ENCODE results near the gene ARHGAP27.

ARHGAP27 gene

GRCh38 chr17:45406107-45406506 is 26.6 kb downstream of the ARHGAP27 start:
- DNase-seq (ENCODE audit: low read depth in 2 of 2): no peak

- DNase-seq (ENCODE audit: low read depth in 2 of 2): no peak
Measured at GRCh38 chr17:45405250-45406086, 27.2 kb downstream of the ARHGAP27 start.

- no peak for DNase-seq (ENCODE audit: low read depth in 2 of 2)
Measured at GRCh38 chr17:45404870-45405249, 27.8 kb downstream of the ARHGAP27 start.

GRCh38 chr17:45403906-45404490 is 28.7 kb downstream of the ARHGAP27 start:
- DNase-seq (ENCODE audit: low read depth in 2 of 2): no peak

- DNase-seq (ENCODE audit: low read depth in 2 of 2): no peak
Measured at GRCh38 chr17:45402916-45403315, 29.8 kb downstream of the ARHGAP27 start.

- DNase-seq (ENCODE audit: low read depth in 2 of 2): no peak
Measured at GRCh38 chr17:45398800-45399199, 33.9 kb downstream of the ARHGAP27 start.

GRCh38 chr17:45397796-45398195 is 34.9 kb downstream of the ARHGAP27 start:
- DNase-seq (ENCODE audit: low read depth in 2 of 2): no peak

- no peak for DNase-seq (ENCODE audit: low read depth in 2 of 2)
Measured at GRCh38 chr17:45396496-45397205, 36.0 kb downstream of the ARHGAP27 start.

GRCh38 chr17:45395569-45396415 is 36.9 kb downstream of the ARHGAP27 start:
- no peak for DNase-seq (ENCODE audit: low read depth in 2 of 2)

GRCh38 chr17:45394913-45395568 is 37.6 kb downstream of the ARHGAP27 start:
- DNase-seq (ENCODE audit: low read depth in 2 of 2): no peak

GRCh38 chr17:45394564-45394912 is 38.1 kb downstream of the ARHGAP27 start:
- DNase-seq (ENCODE audit: low read depth in 2 of 2): no peak

- DNase-seq (ENCODE audit: low read depth in 2 of 2): no peak
Measured at GRCh38 chr17:45394091-45394490, 38.6 kb downstream of the ARHGAP27 start.

GRCh38 chr17:45393411-45393810 is 39.3 kb downstream of the ARHGAP27 start:
- no peak for DNase-seq (ENCODE audit: low read depth in 2 of 2)

GRCh38 chr17:45391918-45392317 is 40.8 kb downstream of the ARHGAP27 start:
- no peak for DNase-seq (ENCODE audit: low read depth in 2 of 2)

- DNase-seq (ENCODE audit: low read depth in 2 of 2): no peak
Measured at GRCh38 chr17:45391291-45391690, 41.4 kb downstream of the ARHGAP27 start.

- no peak for DNase-seq (ENCODE audit: low read depth in 2 of 2)
Measured at GRCh38 chr17:45389354-45389753, 43.3 kb downstream of the ARHGAP27 start.

- no peak for DNase-seq (ENCODE audit: low read depth in 2 of 2)
Measured at GRCh38 chr17:45388604-45389325, 43.9 kb downstream of the ARHGAP27 start.

GRCh38 chr17:45387739-45388138 is 44.9 kb downstream of the ARHGAP27 start:
- DNase-seq (ENCODE audit: low read depth in 2 of 2): no peak

- no peak for DNase-seq (ENCODE audit: low read depth in 2 of 2)
Measured at GRCh38 chr17:45386178-45386577, 46.5 kb downstream of the ARHGAP27 start.

- peak; percentile 84 to 93 for DNase-seq (ENCODE audit: low read depth in 2 of 2)
Measured at GRCh38 chr17:45385331-45385997, 47.2 kb downstream of the ARHGAP27 start.

Data from stimulated activated CD4-positive, alpha-beta T cell treated with anti-CD3 and anti-CD28 coated beads, Interleukin-12 subunit alpha, Interleukin-12 subunit beta, amount 100 ng/mL, for 24 hours (primary cell).